ENCODE measurements around the gene PTPRD. TPM values are rescaled to one million over a fixed set of nuclear protein-coding genes. Genes with fewer than 3 reads are reported as not detected.

The PTPRD gene
- total RNA-seq, 1 experiment from 2014 or later = 1.8 TPM

- Mint-ChIP-seq H3K9me3 (ENCODE audit: low read depth, unreplicated experiment) (peaks cover 3% of the 10 kb centered on the region), H3K4me3 (ENCODE audit: low read depth, unreplicated experiment) (no peak overlapping the region), H3K36me3 (ENCODE audit: insufficient read depth, unreplicated experiment) (no peaks in the 10 kb centered on the region), H3K27me3 (ENCODE audit: unreplicated experiment) (no peaks in the 10 kb centered on the region), H3K27ac (ENCODE audit: unreplicated experiment) (no peak overlapping the region), H3K4me1 (ENCODE audit: low read depth, unreplicated experiment) (no peaks in the 10 kb centered on the region)
- intact Hi-C loops (cut with micrococcal nuclease; ENCODE audit: unreplicated experiment) = no loop called here
- DNase-seq = no peak
- TF ChIP-seq CTCF (IDR thresholded peaks at IDR 0.05; ENCODE audit: unreplicated experiment) = no peak
- CTCF ChIA-PET = no interaction called here
- no TSS peak for BruUV-seq (replicated peaks)
Measured at GRCh38 chr9:8680157-8680556, 1932.6 kb downstream of the PTPRD start.

GRCh38 chr9:8679371-8679822 lies 1933.4 kb downstream of the PTPRD start:
- intact Hi-C loops (cut with micrococcal nuclease; ENCODE audit: unreplicated experiment) = no loop called here
- Mint-ChIP-seq H3K27me3 (ENCODE audit: unreplicated experiment) (no peaks in the 10 kb centered on the region), H3K9me3 (ENCODE audit: low read depth, unreplicated experiment) (peaks cover 3% of the 10 kb centered on the region), H3K27ac (ENCODE audit: unreplicated experiment) (no peak overlapping the region), H3K4me3 (ENCODE audit: low read depth, unreplicated experiment) (no peak overlapping the region), H3K4me1 (ENCODE audit: low read depth, unreplicated experiment) (no peaks in the 10 kb centered on the region), H3K36me3 (ENCODE audit: insufficient read depth, unreplicated experiment) (no peaks in the 10 kb centered on the region)
- no peak for DNase-seq
- CTCF ChIA-PET = no interaction called here
- no TSS peak for BruUV-seq (replicated peaks)
- TF ChIP-seq CTCF (IDR thresholded peaks at IDR 0.05; ENCODE audit: unreplicated experiment) = no peak

- Mint-ChIP-seq H3K4me1 (ENCODE audit: low read depth, unreplicated experiment) (no peaks in the 10 kb centered on the region), H3K4me3 (ENCODE audit: low read depth, unreplicated experiment) (no peak overlapping the region), H3K36me3 (ENCODE audit: insufficient read depth, unreplicated experiment) (no peaks in the 10 kb centered on the region), H3K27me3 (ENCODE audit: unreplicated experiment) (no peaks in the 10 kb centered on the region), H3K9me3 (ENCODE audit: low read depth, unreplicated experiment) (peaks cover 3% of the 10 kb centered on the region), H3K27ac (ENCODE audit: unreplicated experiment) (no peak overlapping the region)
- CTCF ChIA-PET = no interaction called here
- no peak for DNase-seq
- no peak for TF ChIP-seq CTCF (IDR thresholded peaks at IDR 0.05; ENCODE audit: unreplicated experiment)
- intact Hi-C loops (cut with micrococcal nuclease; ENCODE audit: unreplicated experiment) = no loop called here
- BruUV-seq (replicated peaks) = no TSS peak
Measured at GRCh38 chr9:8677741-8678140, 1935.1 kb downstream of the PTPRD start.

GRCh38 chr9:8674536-8674935 lies 1938.3 kb downstream of the PTPRD start:
- Mint-ChIP-seq H3K27me3 (ENCODE audit: unreplicated experiment) (no peaks in the 10 kb centered on the region), H3K4me3 (ENCODE audit: low read depth, unreplicated experiment) (no peak overlapping the region), H3K9me3 (ENCODE audit: low read depth, unreplicated experiment) (peaks cover 3% of the 10 kb centered on the region), H3K4me1 (ENCODE audit: low read depth, unreplicated experiment) (no peaks in the 10 kb centered on the region), H3K27ac (ENCODE audit: unreplicated experiment) (no peak overlapping the region), H3K36me3 (ENCODE audit: insufficient read depth, unreplicated experiment) (no peaks in the 10 kb centered on the region)
- TF ChIP-seq CTCF (IDR thresholded peaks at IDR 0.05; ENCODE audit: unreplicated experiment) = no peak
- no TSS peak for BruUV-seq (replicated peaks)
- DNase-seq = no peak
- CTCF ChIA-PET = interaction anchor here (0.7 kb wide), 1 partner anchor 11 kb away, joined by 7 read pairs; no protein-coding TSS in a partner anchor
- intact Hi-C loops (cut with micrococcal nuclease; ENCODE audit: unreplicated experiment) = no loop called here

All from Calu3 (cell line).